Measurements from ENCODE around the gene NPM1. TPM values are rescaled to one million over a fixed set of nuclear protein-coding genes. Genes with fewer than 3 reads are reported as not detected.

The NPM1 gene, protein sequence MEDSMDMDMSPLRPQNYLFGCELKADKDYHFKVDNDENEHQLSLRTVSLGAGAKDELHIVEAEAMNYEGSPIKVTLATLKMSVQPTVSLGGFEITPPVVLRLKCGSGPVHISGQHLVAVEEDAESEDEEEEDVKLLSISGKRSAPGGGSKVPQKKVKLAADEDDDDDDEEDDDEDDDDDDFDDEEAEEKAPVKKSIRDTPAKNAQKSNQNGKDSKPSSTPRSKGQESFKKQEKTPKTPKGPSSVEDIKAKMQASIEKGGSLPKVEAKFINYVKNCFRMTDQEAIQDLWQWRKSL
- 1,065 and 1,285 TPM in 2 replicates for total RNA-seq

GRCh38 chr5:171387345-171387969 lies at the start of gene NPM1:
TSS of gene NPM1 (plus strand) at chr5:171387849. CDS start at chr5:171387949, 100 bp downstream.

GRCh38 chr5:171418982-171419687 lies 31.5 kb downstream of the NPM1 start, which contains the start of gene FGF18:
TSS of gene FGF18 (plus strand) at chr5:171419647. CDS start at chr5:171420200, 553 bp downstream.

Other genes with a start within 250 kb of the NPM1 start
- not detected in 2 replicates for gene TLX3, start 78.6 kb upstream of the NPM1 start, total RNA-seq
- under 0.01 and 0.12 TPM in 2 replicates for gene FGF18, start 31.8 kb downstream of the NPM1 start, total RNA-seq